H9 (cell line): Measurements from ENCODE around the gene XXYLT1. TPM values are rescaled to one million over a fixed set of nuclear protein-coding genes. Genes with fewer than 3 reads are reported as not detected.
A peak's percentile ranks its signal among the peaks of the same experiment; 100 is the strongest.

Source experiments
- DNase-seq: peaks from one replicate; pipeline ENCODE4 v3.0.0-alpha.2; 2017
- H2AFZ ChIP-seq: one replicate; pipeline ENCODE4 v1.6.1; 2013; ENCODE audit warnings: mild to moderate bottlenecking, low read length, control low read depth, moderate library complexity
- H2AK5ac ChIP-seq: 2 replicates; pipeline ENCODE4 v1.6.1; 2013; ENCODE audit warnings: low read length, control low read depth, mixed read lengths; ENCODE audit not compliant: insufficient read length
- H2BK120ac ChIP-seq: one replicate; pipeline ENCODE4 v1.6.1; 2013; ENCODE audit warnings: low read depth, mild to moderate bottlenecking, low read length, control low read depth, inconsistent platforms; ENCODE audit not compliant: poor library complexity, severe bottlenecking
- H2BK12ac ChIP-seq: 2 replicates; pipeline ENCODE4 v1.6.1; 2013; ENCODE audit warnings: low read length, control low read depth, mixed read lengths, low read depth; ENCODE audit not compliant: insufficient read length
- H2BK15ac ChIP-seq: 2 replicates; pipeline ENCODE4 v1.6.1; 2013; ENCODE audit warnings: low read depth, low read length, control low read depth
- H2BK20ac ChIP-seq: one replicate; pipeline ENCODE4 v1.6.1; 2013; ENCODE audit warnings: low read depth, mild to moderate bottlenecking, low read length, control low read depth, inconsistent platforms; ENCODE audit not compliant: poor library complexity, severe bottlenecking
- H2BK5ac ChIP-seq: 2 replicates; pipeline ENCODE4 v1.6.1; 2013; ENCODE audit warnings: low read length, control low read depth, mixed read lengths; ENCODE audit not compliant: insufficient read length
- H3K14ac ChIP-seq: 2 replicates; pipeline ENCODE4 v1.6.1; 2013; ENCODE audit warnings: low read length, control low read depth; ENCODE audit not compliant: insufficient read depth
- H3K18ac ChIP-seq: 2 replicates; pipeline ENCODE4 v1.6.1; 2013; ENCODE audit warnings: low read depth, mild to moderate bottlenecking, mixed read lengths, low read length, control low read depth; ENCODE audit not compliant: insufficient read length
- H3K23ac ChIP-seq: 2 replicates; pipeline ENCODE4 v1.6.1; 2013; ENCODE audit warnings: low read length, control low read depth, mixed read lengths, low read depth; ENCODE audit not compliant: insufficient read length
- H3K23me2 ChIP-seq: 2 replicates; pipeline ENCODE4 v1.6.1; 2013; ENCODE audit warnings: low read depth, mild to moderate bottlenecking, mixed read lengths, low read length, control low read depth; ENCODE audit not compliant: insufficient read length, poor library complexity, severe bottlenecking
- H3K27ac ChIP-seq: 2 replicates; pipeline ENCODE4 v1.5.1; 2013; ENCODE audit warnings: low read length, control low read depth, mixed read lengths, low read depth; ENCODE audit not compliant: insufficient read length
- H3K27me3 ChIP-seq: 2 replicates; pipeline ENCODE4 v1.6.1; 2013; ENCODE audit warnings: low read length, control low read depth, inconsistent platforms; ENCODE audit not compliant: insufficient read depth
- H3K4ac ChIP-seq: 2 replicates; pipeline ENCODE4 v1.6.1; 2013; ENCODE audit warnings: low read depth, mild to moderate bottlenecking, control low read depth, inconsistent platforms, low read length, moderate library complexity
- H3K4me1 ChIP-seq: 2 replicates; pipeline ENCODE4 v1.6.1; 2013; ENCODE audit warnings: low read length, control low read depth, inconsistent platforms; ENCODE audit not compliant: insufficient read depth
- H3K4me2 ChIP-seq: 2 replicates; pipeline ENCODE4 v1.6.1; 2013; ENCODE audit warnings: low read length, control low read depth, mixed read lengths; ENCODE audit not compliant: insufficient read length, insufficient read depth
- H3K56ac ChIP-seq: 2 replicates; pipeline ENCODE4 v1.6.1; 2013; ENCODE audit warnings: low read depth, mild to moderate bottlenecking, mixed read lengths, low read length, control low read depth; ENCODE audit not compliant: insufficient read length
- H3K79me1 ChIP-seq: 2 replicates; pipeline ENCODE4 v1.6.1; 2013; ENCODE audit warnings: low read depth, mild to moderate bottlenecking, moderate library complexity, low read length, control low read depth, inconsistent platforms; ENCODE audit not compliant: insufficient read depth, poor library complexity, severe bottlenecking
- H3K79me2 ChIP-seq: 2 replicates; pipeline ENCODE4 v1.6.1; 2013; ENCODE audit warnings: low read length, control low read depth, inconsistent platforms; ENCODE audit not compliant: insufficient read depth
- H3K9ac ChIP-seq: 2 replicates; pipeline ENCODE4 v1.6.1; 2013; ENCODE audit warnings: low read length, control low read depth, mixed read lengths; ENCODE audit not compliant: insufficient read length; ENCODE audit errors: extremely low read depth
- H3K9me3 ChIP-seq: one replicate; pipeline ENCODE4 v1.6.1; 2013; ENCODE audit warnings: low read depth, low read length, inconsistent platforms; ENCODE audit not compliant: control insufficient read depth
- H3T11ph ChIP-seq: one replicate; pipeline ENCODE4 v1.6.1; 2013; ENCODE audit warnings: mild to moderate bottlenecking, low read length, control low read depth, inconsistent platforms
- H4K20me1 ChIP-seq: one replicate; pipeline ENCODE4 v1.6.1; 2013; ENCODE audit not compliant: control insufficient read depth, insufficient read length, insufficient read depth
- H4K5ac ChIP-seq: 2 replicates; pipeline ENCODE4 v1.6.1; 2013; ENCODE audit warnings: low read depth, mild to moderate bottlenecking, mixed read lengths, low read length, control low read depth; ENCODE audit not compliant: insufficient read length
- H4K8ac ChIP-seq: replicated peaks from 2 replicates; pipeline ENCODE4 v1.6.1; 2013; ENCODE audit warnings: low read length, control low read depth, mixed read lengths, low read depth; ENCODE audit not compliant: insufficient read length
- H4K91ac ChIP-seq: 2 replicates; pipeline ENCODE4 v1.6.1; 2013; ENCODE audit warnings: low read depth, mild to moderate bottlenecking, moderate library complexity, mixed read lengths, low read length, control low read depth; ENCODE audit not compliant: insufficient read length
- H3K27ac Mint-ChIP-seq, 3 experiments: 2 replicates in 2 of 3; 3 replicates in 1 of 3; pipeline ENCODE4 v1.8.0; 2020 to 2021; ENCODE audit warnings: mixed read lengths in 3 of 3, mild to moderate bottlenecking in 1 of 3, moderate library complexity in 1 of 3
- H3K27me3 Mint-ChIP-seq: 2 replicates; pipeline ENCODE4 v1.8.0; 2021; ENCODE audit warnings: low read depth, mild to moderate bottlenecking, moderate library complexity, mixed read lengths
- H3K36me3 Mint-ChIP-seq, 3 experiments: 2 replicates in 2 of 3; 3 replicates in 1 of 3; pipeline ENCODE4 v1.8.0; 2020 to 2021; ENCODE audit warnings: low read depth in 3 of 3, mixed read lengths in 3 of 3; ENCODE audit not compliant: insufficient read depth in 1 of 3
- H3K4me1 Mint-ChIP-seq, 2 experiments: 2 replicates each; pipeline ENCODE4 v1.8.0; 2020; ENCODE audit warnings: mixed read lengths in 2 of 2
- H3K4me3 Mint-ChIP-seq, 2 experiments: 2 replicates in 1 of 2; 3 replicates in 1 of 2; pipeline ENCODE4 v1.8.0; 2020 to 2021; ENCODE audit warnings: mild to moderate bottlenecking in 2 of 2, mixed read lengths in 2 of 2, moderate library complexity in 1 of 2
- H3K9me3 Mint-ChIP-seq, 2 experiments: 2 replicates in 1 of 2; 3 replicates in 1 of 2; pipeline ENCODE4 v1.8.0; 2020; ENCODE audit warnings: mild to moderate bottlenecking in 2 of 2, mixed read lengths in 2 of 2, moderate library complexity in 1 of 2
- WGBS: extraction: QIAGEN DNeasy Blood & Tissue Kit; methylation state at CpG from one replicate; pipeline ENCODE4 v1.1.7; 2013; ENCODE audit warnings: missing lambda C conversion rate, low lambda C conversion rate, mixed read lengths; ENCODE audit not compliant: insufficient read length; ENCODE audit errors: extremely low coverage; 5-methylcytosine and 5-hydroxymethylcytosine counted together
- total RNA-seq: library from RNA; stranded (reverse); gene quantifications from 2 replicates; pipeline ENCODE4 v1.2.1, GENCODE V29; 2021
- TF ChIP-seq, protein P1 (sequence below): fragments of 200-600 bp; sonication (generic); conservative IDR thresholded peaks from 3 replicates; pipeline ENCODE4 v1.8.0; 2021; ENCODE audit warnings: antibody characterized with exemption, mild to moderate bottlenecking

Gene XXYLT1
- total RNA-seq, 1 experiment from 2014 or later = 22.7 TPM

DNA sequence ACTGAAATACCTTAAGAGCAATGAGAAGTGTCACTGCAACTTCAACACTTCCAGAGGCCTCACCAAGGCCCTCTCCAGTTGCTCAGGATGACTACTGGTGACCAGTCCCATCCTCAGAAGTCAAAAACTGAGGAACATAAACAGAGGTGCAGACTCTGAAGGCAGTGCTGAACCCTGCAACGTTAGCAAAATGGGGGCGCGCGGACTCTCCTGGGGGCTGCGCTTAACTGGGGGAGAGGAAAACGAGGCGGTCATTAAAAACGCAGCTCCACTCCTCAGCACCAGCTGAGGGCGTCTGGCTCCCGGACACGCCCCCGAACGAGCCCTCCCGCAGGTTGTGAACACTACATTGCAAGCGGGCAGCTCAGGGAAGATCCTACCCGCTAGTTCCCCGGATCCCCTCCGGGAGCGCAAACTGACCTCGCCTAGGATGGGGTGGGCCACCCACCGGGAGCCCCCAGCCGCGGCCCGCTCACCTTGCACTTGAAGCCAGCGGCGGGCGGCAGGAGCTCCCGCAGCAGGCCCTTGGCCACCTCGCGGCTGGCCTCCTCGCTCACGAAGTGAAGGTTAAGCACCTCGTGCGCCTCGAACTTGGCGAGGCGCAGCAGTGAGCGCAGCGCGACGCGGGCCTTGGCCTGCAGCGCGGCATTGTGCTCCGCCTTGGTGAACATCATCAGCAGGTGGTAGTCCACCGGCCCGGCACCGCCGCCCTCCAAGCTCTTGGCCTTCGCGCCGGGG is 711 bp downstream of the XXYLT1 start:
- Mint-ChIP-seq H3K4me1 (peaks cover 16 to 18% of the 10 kb centered on the region in 2 experiments), H3K27ac (0 out of 7 replicates have a peak overlapping the region, but pooled peaks of 1 of the 3 experiments have one; percentile 44), H3K27me3 (no peaks in the 10 kb centered on the region; the same call in 1 of the 2 replicates), H3K9me3 (no peaks in the 10 kb centered on the region), H3K4me3 (peak overlapping the region; percentile 78 to 92), H3K36me3 (peaks cover 16 to 32% (median 31%) of the 10 kb centered on the region in 3 experiments)
- H2AK5ac ChIP-seq = no peak overlapping the region
- H3K79me1 ChIP-seq = peaks cover 7% of the 10 kb centered on the region
- no peak overlapping the region for H3K4ac ChIP-seq
- peaks cover 3% of the 10 kb centered on the region; the same call in 1 of the 2 replicates for H3K4me1 ChIP-seq
- no peak overlapping the region for H4K5ac ChIP-seq
- H2BK5ac ChIP-seq = no peak overlapping the region
- no peak overlapping the region for H2BK12ac ChIP-seq
- no peaks in the 10 kb centered on the region for H3K27me3 ChIP-seq
- no peaks in the 10 kb centered on the region for H3K9me3 ChIP-seq
- peaks cover 12% of the 10 kb centered on the region for H3K23me2 ChIP-seq
- no CpG with 5 or more reads among the region's 52 CpGs for WGBS
- H3K23ac ChIP-seq = no peak overlapping the region
- H4K91ac ChIP-seq = no peak overlapping the region
- TF ChIP-seq, protein P1, sequence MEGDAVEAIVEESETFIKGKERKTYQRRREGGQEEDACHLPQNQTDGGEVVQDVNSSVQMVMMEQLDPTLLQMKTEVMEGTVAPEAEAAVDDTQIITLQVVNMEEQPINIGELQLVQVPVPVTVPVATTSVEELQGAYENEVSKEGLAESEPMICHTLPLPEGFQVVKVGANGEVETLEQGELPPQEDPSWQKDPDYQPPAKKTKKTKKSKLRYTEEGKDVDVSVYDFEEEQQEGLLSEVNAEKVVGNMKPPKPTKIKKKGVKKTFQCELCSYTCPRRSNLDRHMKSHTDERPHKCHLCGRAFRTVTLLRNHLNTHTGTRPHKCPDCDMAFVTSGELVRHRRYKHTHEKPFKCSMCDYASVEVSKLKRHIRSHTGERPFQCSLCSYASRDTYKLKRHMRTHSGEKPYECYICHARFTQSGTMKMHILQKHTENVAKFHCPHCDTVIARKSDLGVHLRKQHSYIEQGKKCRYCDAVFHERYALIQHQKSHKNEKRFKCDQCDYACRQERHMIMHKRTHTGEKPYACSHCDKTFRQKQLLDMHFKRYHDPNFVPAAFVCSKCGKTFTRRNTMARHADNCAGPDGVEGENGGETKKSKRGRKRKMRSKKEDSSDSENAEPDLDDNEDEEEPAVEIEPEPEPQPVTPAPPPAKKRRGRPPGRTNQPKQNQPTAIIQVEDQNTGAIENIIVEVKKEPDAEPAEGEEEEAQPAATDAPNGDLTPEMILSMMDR = no peak
- no peak overlapping the region for H2BK20ac ChIP-seq
- peak overlapping the region; percentile 51 for H3K14ac ChIP-seq
- H3K9ac ChIP-seq = peak overlapping the region; percentile 57
- H3K27ac ChIP-seq = no peak overlapping the region
- H3T11ph ChIP-seq = no peak overlapping the region
- peak; percentile 76 for DNase-seq
- H2BK120ac ChIP-seq = no peak overlapping the region
- H4K8ac ChIP-seq = no peak overlapping the region
- no peak overlapping the region for H2AFZ ChIP-seq
- H3K18ac ChIP-seq = peak overlapping the region; percentile 54
- no peak overlapping the region for H3K56ac ChIP-seq
- peak overlapping the region; percentile 89 for H3K4me2 ChIP-seq
- H2BK15ac ChIP-seq = no peak overlapping the region; the same call in 1 of the 2 replicates
- peaks cover 19% of the 10 kb centered on the region for H3K79me2 ChIP-seq
- H4K20me1 ChIP-seq = no peaks in the 10 kb centered on the region
